Measurements from ENCODE around the gene SNTG2. TPM values are rescaled to one million over a fixed set of nuclear protein-coding genes. Genes with fewer than 3 reads are reported as not detected.

SNTG2 gene
- total RNA-seq, 1 donor from 2014 or later: 1.0 TPM

GRCh38 chr2:1286929-1287328, 336.3 kb downstream of the SNTG2 start:
- intact Hi-C loops (cut with DNase I): no loop called here
- DNase-seq (ENCODE audit: low spot score): no peak

DNA sequence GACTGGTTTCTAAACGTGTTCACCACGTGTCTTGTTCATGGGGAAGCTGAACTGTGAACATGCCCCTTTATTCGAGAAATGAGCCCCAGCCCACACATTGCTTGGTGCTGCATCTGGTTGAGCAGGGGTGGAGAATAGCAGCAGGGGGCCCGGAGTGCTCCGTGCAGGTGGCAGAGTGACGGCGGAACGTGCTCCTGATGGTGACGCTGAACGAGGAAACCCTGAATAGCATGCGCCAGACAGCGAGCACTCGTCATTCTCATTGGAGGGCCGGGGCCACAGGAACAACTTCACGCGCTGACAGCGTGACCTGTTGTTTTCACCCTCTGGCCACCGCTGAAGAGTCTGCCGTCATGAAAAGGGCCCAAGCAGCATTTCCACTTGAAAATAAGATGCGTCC, 336.8 kb downstream of the SNTG2 start:
- intact Hi-C loops (cut with DNase I): no loop called here
- no peak for DNase-seq (ENCODE audit: low spot score)

GRCh38 chr2:1294900-1295299, 344.3 kb downstream of the SNTG2 start:
- no peak for DNase-seq (ENCODE audit: low spot score)
- intact Hi-C loops (cut with DNase I): no loop called here

GRCh38 chr2:1295740-1296139, 345.1 kb downstream of the SNTG2 start:
- intact Hi-C loops (cut with DNase I): no loop called here
- DNase-seq (ENCODE audit: low spot score): no peak

- intact Hi-C loops (cut with DNase I): no loop called here
- DNase-seq (ENCODE audit: low spot score): no peak
Measured at GRCh38 chr2:1297372-1298159, 346.9 kb downstream of the SNTG2 start.

DNA sequence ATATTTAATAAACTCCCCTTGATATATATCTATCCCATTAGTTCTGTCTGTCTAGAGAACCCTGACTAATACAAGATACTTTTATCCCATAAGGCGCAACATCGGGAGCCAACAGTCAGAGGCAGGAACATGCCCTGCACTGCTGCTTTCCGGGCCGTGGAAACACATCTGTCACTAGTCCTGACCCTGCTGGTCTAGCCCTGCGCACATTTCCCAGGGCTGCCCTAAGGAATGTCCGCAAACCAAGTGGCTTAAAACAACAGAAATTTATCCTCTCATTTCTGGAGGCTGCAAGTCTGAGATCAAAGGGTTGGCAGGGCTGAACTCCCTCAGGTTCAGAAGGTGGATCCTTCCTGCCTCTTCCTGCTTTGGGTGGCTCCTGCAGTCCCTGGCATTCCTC, 348.4 kb downstream of the SNTG2 start:
- DNase-seq (ENCODE audit: low spot score): no peak
- intact Hi-C loops (cut with DNase I): no loop called here

- no peak for DNase-seq (ENCODE audit: low spot score)
- intact Hi-C loops (cut with DNase I): no loop called here
Measured at GRCh38 chr2:1300284-1300683, 349.6 kb downstream of the SNTG2 start.

- intact Hi-C loops (cut with DNase I): no loop called here
- DNase-seq (ENCODE audit: low spot score): no peak
Measured at GRCh38 chr2:1301056-1301455, 350.4 kb downstream of the SNTG2 start.

GRCh38 chr2:1305342-1306013, 354.8 kb downstream of the SNTG2 start:
- no peak for DNase-seq (ENCODE audit: low spot score)
- intact Hi-C loops (cut with DNase I): no loop called here

- intact Hi-C loops (cut with DNase I): no loop called here
- DNase-seq (ENCODE audit: low spot score): no peak
Measured at GRCh38 chr2:1306014-1306686, 355.5 kb downstream of the SNTG2 start.

GRCh38 chr2:1306687-1307516, 356.3 kb downstream of the SNTG2 start:
- intact Hi-C loops (cut with DNase I): no loop called here
- DNase-seq (ENCODE audit: low spot score): no peak

DNA sequence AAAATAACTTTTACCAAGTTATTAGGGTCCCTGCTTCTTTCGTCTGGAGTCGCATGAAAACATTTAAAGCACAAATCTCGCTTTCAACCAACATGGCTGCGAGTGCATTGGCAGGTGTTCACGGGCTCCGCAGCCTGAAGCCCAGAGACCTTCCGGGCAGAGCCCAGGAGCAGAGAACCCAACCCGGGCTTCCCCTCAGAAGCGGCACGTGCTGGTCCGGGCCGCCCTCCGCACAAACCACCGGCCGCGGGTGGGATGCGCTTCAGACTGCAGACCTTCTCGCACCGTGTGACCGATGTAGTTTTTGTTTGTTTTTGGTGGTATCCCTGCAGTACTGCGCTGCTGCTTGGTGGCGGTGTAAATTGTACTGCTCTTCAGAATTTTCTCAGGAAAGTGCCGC, 357.0 kb downstream of the SNTG2 start:
- intact Hi-C loops (cut with DNase I): no loop called here
- no peak for DNase-seq (ENCODE audit: low spot score)

- intact Hi-C loops (cut with DNase I): no loop called here
- DNase-seq (ENCODE audit: low spot score): no peak
Measured at GRCh38 chr2:1308678-1309077, 358.0 kb downstream of the SNTG2 start.

DNA sequence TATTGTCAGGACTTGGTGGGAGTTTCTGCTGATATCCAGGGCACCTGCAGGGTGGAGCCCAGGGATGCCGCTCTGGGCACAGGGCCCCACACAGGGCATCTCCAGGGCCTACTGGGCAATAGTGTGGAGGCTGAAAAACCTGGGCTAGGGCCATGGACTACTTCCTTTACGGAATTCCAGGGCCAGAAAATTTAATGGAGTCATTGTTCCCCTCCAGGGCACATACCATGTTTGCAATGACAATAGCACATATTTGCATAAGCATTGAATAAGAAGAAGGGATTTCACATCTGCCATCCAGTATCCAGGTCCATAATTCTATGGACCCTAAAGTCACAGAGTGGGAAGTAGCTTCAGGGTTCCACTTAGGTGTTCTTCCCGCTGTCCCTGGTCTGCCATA, 358.9 kb downstream of the SNTG2 start:
- intact Hi-C loops (cut with DNase I): no loop called here
- DNase-seq (ENCODE audit: low spot score): no peak

DNA sequence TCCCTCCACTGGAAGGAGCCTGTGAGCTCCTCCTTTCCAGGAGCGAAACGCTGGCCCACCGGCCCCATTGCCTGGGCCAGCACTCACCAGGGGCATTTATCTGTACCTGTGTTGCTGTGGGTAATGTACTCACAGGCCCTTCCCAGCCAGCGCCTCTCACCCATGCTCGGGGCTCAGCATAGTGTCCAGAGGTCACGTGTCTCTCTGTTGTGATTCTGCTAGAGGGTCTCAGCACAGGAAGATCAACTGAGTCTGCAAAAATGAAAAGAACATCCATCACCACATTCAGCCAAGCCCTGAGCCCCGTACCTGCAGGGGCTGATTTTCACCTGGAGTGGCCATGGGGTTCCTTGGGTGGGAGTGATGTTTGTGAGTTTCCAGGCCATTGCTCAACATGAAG, 359.6 kb downstream of the SNTG2 start:
- no peak for DNase-seq (ENCODE audit: low spot score)
- intact Hi-C loops (cut with DNase I): no loop called here

GRCh38 chr2:1310866-1311265, 360.2 kb downstream of the SNTG2 start:
- DNase-seq (ENCODE audit: low spot score): no peak
- intact Hi-C loops (cut with DNase I): no loop called here

DNA sequence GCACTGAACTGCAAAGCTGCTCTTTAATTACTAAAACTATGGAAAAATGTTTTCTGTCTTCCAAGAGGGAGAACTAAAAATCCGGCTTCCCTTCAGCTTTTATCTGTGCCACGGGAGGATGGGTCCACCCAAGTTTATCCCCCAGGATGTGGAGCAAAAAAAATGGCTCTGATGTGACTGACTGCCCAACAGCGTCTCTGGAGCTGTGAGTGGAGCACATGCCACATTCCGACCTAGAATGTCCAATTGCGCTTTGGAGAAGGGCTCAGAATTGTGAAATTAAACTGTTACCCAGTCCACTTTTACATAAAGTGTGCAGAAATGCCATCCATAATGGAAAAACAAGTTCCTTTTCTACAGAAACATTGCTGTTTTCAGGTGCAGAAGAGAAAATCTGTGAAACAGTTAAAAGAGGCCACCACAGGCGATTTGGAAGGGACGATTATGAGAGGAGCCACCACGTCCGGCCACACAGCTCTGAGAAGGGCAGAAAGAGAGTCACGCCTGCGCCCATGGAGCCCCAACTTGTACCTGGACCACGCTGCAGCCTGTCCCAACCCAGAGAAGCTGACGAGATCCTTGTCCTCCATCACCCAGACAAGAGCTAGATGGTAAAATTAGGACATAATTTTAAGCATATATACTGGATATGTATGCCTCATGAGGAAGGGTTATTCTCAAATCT, 362.7 kb downstream of the SNTG2 start:
- intact Hi-C loops (cut with DNase I): no loop called here
- no peak for DNase-seq (ENCODE audit: low spot score)

GRCh38 chr2:1314254-1314653, 363.6 kb downstream of the SNTG2 start:
- DNase-seq (ENCODE audit: low spot score): no peak
- intact Hi-C loops (cut with DNase I): no loop called here

- intact Hi-C loops (cut with DNase I): no loop called here
- DNase-seq (ENCODE audit: low spot score): no peak
Measured at GRCh38 chr2:1318366-1319009, 367.8 kb downstream of the SNTG2 start.

All from cardiac septum (tissue), 1 donor.